Memory B cell (primary cell): ENCODE results near the gene ZSWIM4.

Experiments used
- ATAC-seq: fragments of 150-1000 bp; cut with Tn5 transposase; 2 replicates; pipeline ENCODE4 v1.10.0; 2021; ENCODE audit warnings: low read depth, mild to moderate bottlenecking, moderate library complexity
- DNase-seq, 2 donors: peaks; one replicate each; pipeline ENCODE4 v3.0.0; 2022; ENCODE audit warnings: low spot score in 2 of 2
- H3K27ac Mint-ChIP-seq: one replicate; pipeline ENCODE4 v1.8.0; 2022; ENCODE audit warnings: mild to moderate bottlenecking, moderate library complexity, mixed read lengths
- H3K27me3 Mint-ChIP-seq: one replicate; pipeline ENCODE4 v1.8.0; 2022; ENCODE audit warnings: mixed read lengths
- H3K36me3 Mint-ChIP-seq: one replicate; pipeline ENCODE4 v1.8.0; 2022; ENCODE audit warnings: mild to moderate bottlenecking, mixed read lengths
- H3K4me1 Mint-ChIP-seq: one replicate; pipeline ENCODE4 v1.8.0; 2022; ENCODE audit warnings: mixed read lengths
- H3K4me3 Mint-ChIP-seq: one replicate; pipeline ENCODE4 v1.8.0; 2022; ENCODE audit warnings: mild to moderate bottlenecking, moderate library complexity, mixed read lengths
- H3K9me3 Mint-ChIP-seq: one replicate; pipeline ENCODE4 v1.8.0; 2022; ENCODE audit warnings: mixed read lengths

Gene ZSWIM4

DNA sequence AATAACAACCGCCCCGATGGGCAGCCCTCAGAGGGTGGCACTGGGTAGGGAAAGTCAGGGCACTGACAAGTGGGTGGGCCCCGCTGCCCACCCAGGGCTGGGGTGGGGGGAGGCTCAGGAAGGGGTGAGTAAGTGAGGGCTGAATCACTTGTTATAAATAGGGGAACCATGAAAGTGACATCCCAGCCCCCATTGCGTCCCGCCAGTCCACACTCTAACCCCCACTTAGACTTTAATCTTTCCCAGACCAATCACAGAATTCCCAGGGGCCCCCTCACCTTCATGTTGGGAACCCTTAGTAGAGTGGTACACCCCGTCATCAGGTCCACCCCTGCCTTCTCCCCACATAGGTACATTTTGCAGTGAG lies 44.7 kb downstream of the ZSWIM4 start:
- H3K4me1 Mint-ChIP-seq = peaks cover 38% of the 10 kb centered on the region
- no peaks in the 10 kb centered on the region for H3K9me3 Mint-ChIP-seq
- ATAC-seq = peak; percentile 7
- peak overlapping the region; percentile 94 for H3K4me3 Mint-ChIP-seq
- no peaks in the 10 kb centered on the region for H3K27me3 Mint-ChIP-seq
- peak overlapping the region; percentile 99 for H3K27ac Mint-ChIP-seq
- no peak for DNase-seq
- H3K36me3 Mint-ChIP-seq = no peaks in the 10 kb centered on the region

DNA sequence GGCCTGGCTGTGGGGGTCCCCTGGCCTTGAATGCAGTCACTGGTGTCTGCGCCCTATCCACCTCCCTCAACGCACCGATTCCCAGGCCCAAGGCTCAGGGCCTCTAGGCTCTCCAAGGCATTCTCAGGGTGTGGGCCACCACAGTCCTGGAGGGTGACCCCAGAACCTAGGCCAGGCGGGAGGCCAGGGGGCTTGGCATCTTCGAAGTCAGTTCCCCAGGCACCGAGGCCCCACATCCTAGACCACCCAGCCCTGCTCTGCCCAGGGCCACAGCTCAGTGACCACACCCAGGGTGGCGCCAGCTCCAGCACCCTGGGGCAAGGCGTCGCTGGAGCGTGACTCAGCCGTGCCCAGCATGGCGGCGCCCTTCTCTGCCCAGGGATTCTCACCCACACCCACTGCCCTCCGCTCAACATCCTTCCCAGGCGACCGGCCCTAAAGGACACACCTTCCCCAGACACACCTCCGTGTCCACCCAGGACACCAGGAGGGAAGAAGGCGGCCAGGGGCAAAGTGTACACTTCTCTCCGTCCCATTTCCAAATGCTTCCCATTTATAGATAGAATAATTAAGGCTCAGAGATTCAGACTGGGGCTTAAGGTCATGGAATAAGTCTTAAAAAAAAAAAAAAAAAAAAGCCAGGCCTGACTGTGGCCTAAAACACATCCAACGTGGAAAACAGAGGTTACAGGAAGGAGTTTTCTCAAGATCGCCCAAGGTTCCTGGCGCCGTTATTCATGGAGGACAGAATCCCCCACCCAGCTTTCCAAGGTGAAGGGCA lies 45.3 kb downstream of the ZSWIM4 start:
- no peaks in the 10 kb centered on the region for H3K9me3 Mint-ChIP-seq
- DNase-seq = peak; percentile 64 to 70
- H3K4me3 Mint-ChIP-seq = peak overlapping the region; percentile 94
- H3K27me3 Mint-ChIP-seq = no peaks in the 10 kb centered on the region
- peak; percentile 7 for ATAC-seq
- H3K4me1 Mint-ChIP-seq = peaks cover 38% of the 10 kb centered on the region
- H3K27ac Mint-ChIP-seq = peak overlapping the region; percentile 99
- H3K36me3 Mint-ChIP-seq = no peaks in the 10 kb centered on the region

DNA sequence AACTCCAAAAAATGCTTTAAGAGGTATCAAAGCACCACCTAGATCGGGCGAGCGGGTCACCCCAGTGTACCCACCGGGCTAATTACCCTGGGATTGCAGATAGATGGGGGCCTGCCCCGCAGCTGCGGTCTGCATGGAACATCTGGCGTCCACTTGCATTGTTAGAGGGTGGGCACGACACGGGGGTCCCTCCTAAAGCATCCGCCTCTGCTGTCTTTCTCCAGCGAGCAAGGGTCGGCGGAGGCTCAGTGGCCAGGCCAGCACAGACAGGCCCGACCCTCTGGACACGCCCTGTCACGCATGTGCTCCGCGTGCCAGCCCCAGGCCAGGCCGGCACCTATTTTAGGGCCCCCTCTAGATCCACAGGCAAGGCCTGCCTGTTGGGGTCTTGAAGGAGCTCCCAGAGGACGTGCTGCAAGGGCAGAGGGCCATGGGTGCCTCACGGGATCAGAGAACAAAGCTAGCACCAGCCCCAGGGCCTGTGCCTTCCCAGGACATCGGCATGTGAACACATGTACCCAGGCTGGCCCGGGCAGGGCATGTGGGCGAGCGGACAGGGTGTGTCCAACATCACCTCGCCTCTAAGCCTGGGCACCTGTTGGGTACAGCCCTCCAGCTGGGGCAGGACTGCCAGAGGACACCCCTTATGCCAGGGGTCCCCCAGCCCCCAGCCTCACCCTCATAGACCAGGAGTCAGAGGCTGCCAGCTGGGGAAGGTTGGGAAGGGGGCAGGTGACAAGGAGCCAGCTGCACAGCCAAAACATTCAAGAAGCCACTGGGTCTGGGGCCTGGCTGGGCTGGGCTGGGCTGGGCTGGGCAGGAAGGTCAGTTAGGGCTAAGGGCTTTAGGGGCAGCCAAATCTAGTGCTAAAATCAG lies 46.1 kb downstream of the ZSWIM4 start:
- peak; percentile 0 for ATAC-seq
- H3K4me1 Mint-ChIP-seq = peaks cover 39% of the 10 kb centered on the region
- H3K36me3 Mint-ChIP-seq = no peaks in the 10 kb centered on the region

DNA sequence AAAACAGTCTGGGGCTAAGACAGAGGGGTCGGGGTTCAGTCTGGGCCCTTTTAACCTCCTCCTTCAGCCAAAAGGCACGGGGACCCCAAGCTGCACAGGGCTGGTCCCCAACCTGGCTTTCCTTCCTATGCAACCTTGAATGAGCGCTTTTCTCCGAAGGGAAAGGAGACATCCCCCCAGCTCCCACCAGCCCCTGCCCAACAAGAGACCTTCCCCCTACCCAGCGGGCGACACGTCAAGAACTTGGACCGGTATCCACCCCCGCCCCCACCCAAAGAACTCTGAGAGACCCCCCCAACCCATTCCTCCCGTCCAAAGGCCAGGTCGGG lies 46.7 kb downstream of the ZSWIM4 start:
- Mint-ChIP-seq H3K27me3 (no peaks in the 10 kb centered on the region), H3K27ac (peak overlapping the region; percentile 99), H3K36me3 (no peaks in the 10 kb centered on the region), H3K4me1 (peaks cover 40% of the 10 kb centered on the region), H3K4me3 (peak overlapping the region; percentile 94), H3K9me3 (no peaks in the 10 kb centered on the region)
- ATAC-seq (no peak), DNase-seq (peak in 1 of 2 donors; percentile 46)

More for the DNA sequence above, 46.1 kb downstream of the ZSWIM4 start:
- no peaks in the 10 kb centered on the region for H3K9me3 Mint-ChIP-seq
- no peaks in the 10 kb centered on the region for H3K27me3 Mint-ChIP-seq
- H3K27ac Mint-ChIP-seq = peak overlapping the region; percentile 99
- peak overlapping the region; percentile 94 for H3K4me3 Mint-ChIP-seq
- peak; percentile 60 to 66 for DNase-seq

DNA sequence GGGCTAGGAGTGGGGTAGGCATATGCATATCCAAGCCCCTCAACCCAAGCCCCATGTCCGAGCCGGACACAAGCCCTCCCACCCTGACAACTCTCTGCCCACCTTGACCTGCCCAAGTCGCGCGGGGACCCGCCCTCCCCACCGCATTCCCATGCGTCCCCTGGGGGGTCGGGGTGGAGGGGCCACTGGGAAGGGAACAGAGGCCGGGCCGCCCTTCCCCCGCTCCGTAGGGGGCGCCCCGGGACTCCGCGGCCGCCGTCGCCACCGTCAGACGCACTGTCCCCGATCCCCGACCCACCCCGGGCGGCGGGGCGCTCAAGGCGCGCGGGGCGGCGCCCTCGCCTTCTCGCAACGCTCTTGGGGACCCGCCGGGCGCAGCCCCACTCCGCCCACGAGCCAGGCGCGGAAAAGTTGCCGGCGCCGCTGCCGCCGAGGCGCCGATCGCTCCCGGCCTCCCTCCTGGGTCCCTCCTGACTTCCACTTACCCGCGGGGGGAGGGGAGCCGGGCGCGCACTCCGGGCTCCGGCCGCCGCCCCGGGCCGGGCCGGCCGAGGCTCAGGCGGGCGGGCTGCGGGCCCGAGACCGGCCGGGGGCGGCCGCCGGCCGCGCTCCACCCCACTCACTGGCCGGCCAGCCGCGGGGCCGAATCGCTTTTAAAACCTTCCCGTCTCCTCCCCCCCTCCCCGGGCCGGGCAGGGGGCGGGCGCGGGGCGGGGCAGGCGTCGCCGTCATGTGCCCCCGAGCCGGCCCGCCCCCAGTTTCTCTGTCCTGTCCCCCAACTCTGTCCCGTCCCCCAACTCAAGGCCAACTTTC lies 47.3 kb downstream of the ZSWIM4 start:
- peaks cover 37% of the 10 kb centered on the region for H3K4me1 Mint-ChIP-seq
- H3K9me3 Mint-ChIP-seq = no peaks in the 10 kb centered on the region
- H3K36me3 Mint-ChIP-seq = no peaks in the 10 kb centered on the region
- no peaks in the 10 kb centered on the region for H3K27me3 Mint-ChIP-seq
- H3K4me3 Mint-ChIP-seq = peak overlapping the region; percentile 94
- peak overlapping the region; percentile 99 for H3K27ac Mint-ChIP-seq
- ATAC-seq = peak; percentile 14
- peak; percentile 82 for DNase-seq

DNA sequence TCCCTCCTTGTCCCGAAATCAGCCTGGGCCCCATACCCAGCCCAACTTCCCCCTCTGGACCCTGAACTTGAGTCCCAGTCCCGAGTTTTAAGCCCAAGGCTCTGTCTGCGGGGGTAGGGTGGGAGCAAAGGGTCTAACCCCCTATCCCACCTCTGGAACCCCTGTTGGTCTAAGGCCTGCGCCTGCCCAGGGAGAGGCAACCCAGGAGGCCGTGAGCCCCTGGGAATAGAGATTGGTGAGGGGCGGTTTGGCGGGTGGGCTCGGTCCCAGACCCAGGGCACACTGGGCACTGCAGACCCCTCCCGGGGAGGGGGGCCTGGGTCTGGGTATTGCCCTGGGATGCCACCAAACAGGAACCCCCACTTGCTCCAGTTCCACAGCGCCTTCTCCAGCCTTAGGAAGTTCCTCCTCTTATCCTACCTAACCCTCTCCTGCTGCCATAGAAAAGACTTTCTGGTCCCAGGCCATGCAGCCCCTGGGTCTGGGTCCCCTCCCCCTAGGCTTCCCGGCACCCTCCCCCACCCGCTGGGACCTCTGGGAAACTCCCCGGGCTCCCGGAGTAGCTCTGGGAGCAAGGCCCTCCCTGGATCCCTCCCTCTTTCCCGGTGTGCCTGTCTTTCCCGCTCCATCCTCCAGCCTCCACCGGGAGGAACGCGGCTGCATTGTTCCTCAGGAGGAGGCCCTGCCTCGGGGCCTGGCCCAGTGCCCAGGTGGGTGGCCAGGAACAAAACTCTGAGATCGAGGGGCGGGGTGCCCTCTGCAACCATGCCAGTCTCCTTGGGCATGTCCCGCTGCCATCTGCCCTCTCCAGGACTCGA lies 48.1 kb downstream of the ZSWIM4 start:
- Mint-ChIP-seq H3K36me3 (no peaks in the 10 kb centered on the region), H3K4me1 (peaks cover 37% of the 10 kb centered on the region)
- peak in 1 of 2 donors; percentile 34 for DNase-seq

DNA sequence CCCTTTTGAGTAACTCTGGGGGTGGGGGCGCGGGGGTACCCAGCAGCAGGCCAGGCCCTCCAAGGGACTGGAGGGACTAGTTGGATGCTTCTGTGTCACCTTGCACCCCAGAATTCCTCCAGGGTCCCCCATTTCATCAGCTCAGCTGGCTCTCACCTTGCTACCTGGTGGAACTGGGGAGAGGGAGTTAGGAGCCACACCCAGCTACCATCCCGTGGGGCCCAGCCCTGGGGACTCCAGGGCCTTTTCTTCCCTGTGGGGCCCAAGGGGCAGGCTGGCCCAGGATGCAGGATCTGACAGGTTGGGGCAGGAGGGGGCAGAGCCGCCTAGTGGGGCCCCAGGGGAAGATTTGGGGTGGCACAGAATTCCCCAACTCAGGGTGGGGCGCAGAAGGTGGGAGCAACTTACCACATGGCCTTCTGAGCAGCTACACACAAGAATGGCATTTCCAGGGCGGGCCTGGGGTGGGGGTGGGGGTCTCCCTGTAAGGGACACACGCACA lies 48.9 kb downstream of the ZSWIM4 start:
- Mint-ChIP-seq H3K4me1 (peaks cover 37% of the 10 kb centered on the region), H3K36me3 (no peaks in the 10 kb centered on the region), H3K4me3 (peak overlapping the region; percentile 41), H3K27ac (peak overlapping the region; percentile 99), H3K9me3 (no peaks in the 10 kb centered on the region), H3K27me3 (no peaks in the 10 kb centered on the region)
- DNase-seq (peak; percentile 21 to 33), ATAC-seq (no peak)

More for the DNA sequence above, 48.1 kb downstream of the ZSWIM4 start:
- peak overlapping the region; percentile 94 for H3K4me3 Mint-ChIP-seq
- ATAC-seq = no peak
- H3K27ac Mint-ChIP-seq = peak overlapping the region; percentile 99
- H3K27me3 Mint-ChIP-seq = no peaks in the 10 kb centered on the region
- no peaks in the 10 kb centered on the region for H3K9me3 Mint-ChIP-seq

DNA sequence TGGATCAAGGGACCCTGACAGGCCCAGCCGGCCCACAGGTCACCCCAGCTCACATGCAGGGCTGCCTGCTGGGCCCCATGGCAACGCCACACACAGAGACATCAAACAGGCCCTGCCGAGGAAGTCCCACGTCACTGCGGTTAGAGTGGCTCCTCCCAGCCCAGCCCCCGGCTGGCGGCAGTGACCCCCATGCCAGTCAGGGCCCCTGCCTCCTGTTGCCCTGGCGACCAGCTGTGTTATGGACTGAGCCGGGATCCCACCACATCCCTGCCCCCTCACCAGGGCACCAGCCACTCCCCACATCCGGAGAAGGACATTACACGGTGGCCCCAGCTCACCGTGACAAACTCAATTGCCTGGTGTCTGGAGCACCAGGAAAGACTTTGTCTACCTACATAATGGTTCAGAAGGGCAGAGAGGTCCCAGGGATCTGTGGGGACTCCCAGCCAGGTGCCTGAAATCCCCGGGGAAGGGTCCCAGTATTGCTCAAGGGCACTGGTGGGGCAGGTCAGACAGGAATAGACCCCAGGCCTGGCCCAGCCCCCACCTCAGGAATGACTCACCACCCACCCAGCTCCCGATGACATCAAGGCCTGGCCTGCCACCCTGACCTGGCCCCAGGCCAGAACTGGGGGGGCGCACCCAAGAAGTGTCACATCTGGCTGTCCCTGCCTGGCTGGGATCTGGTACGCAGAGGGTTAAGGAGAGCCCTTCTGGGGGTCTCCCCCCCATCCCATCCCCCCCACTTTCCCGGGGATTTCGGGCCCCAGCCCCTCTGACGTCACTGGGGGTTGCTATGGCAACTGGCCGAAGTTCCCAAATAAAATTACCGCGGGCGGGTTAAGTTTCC lies 51.5 kb downstream of the ZSWIM4 start:
- peak; percentile 69 for ATAC-seq

DNA sequence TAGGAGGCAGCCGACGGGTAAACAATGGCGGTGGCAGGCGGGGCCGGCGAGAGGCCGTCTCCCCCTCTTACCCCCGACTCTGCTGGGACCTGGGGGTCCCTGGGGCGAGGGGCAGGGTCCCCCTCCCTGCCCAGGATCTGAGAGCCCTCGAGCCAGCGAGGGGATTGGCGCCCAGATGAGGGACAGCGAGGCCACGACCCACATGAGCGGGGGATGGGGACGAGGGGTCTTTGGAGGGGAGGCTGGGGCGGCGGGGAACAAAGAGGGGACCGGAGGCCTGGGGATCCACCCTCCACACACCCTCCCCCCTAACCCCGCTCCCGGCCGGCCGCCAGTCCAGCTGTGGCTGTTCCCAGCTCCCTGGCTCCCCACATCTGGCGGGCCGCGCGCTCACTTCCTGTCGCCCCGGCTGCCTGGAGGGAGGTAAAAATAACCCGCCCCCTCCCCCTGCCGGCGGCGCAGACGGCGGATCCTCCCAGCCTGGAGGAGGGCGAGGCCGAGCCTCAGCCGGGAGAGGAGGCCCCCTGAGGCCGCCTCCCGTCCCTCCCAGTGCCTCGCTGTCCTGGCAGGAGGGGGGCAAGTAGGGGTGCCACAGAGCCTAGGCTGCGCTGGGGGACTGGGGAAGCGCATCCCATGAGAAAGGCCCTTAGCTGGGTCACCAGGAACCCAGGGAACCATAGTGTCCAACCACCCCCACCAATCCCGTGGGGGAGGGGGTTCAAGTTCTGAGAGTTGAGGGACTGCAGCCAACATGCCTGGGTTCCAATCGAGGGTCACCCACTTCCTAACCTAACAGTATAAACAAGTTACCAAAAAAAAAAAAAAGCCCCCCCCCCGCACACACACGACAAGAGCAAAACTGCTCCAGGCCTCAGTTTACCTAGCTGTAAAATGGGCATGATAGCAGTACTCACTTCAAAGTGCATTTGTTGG lies 52.4 kb downstream of the ZSWIM4 start:
- no peaks in the 10 kb centered on the region for H3K27me3 Mint-ChIP-seq
- H3K4me1 Mint-ChIP-seq = peaks cover 31% of the 10 kb centered on the region
- H3K36me3 Mint-ChIP-seq = no peaks in the 10 kb centered on the region
- H3K27ac Mint-ChIP-seq = peak overlapping the region; percentile 99
- peak overlapping the region; percentile 78 for H3K4me3 Mint-ChIP-seq
- DNase-seq (peak; percentile 71 to 77), ATAC-seq (peak; percentile 22)
- H3K9me3 Mint-ChIP-seq = no peaks in the 10 kb centered on the region

More for the DNA sequence above, 51.5 kb downstream of the ZSWIM4 start:
- Mint-ChIP-seq H3K9me3 (no peaks in the 10 kb centered on the region), H3K4me1 (peaks cover 31% of the 10 kb centered on the region), H3K27ac (peak overlapping the region; percentile 99), H3K4me3 (peak overlapping the region; percentile 78), H3K27me3 (no peaks in the 10 kb centered on the region), H3K36me3 (no peaks in the 10 kb centered on the region)
- peak; percentile 96 to 97 for DNase-seq

DNA sequence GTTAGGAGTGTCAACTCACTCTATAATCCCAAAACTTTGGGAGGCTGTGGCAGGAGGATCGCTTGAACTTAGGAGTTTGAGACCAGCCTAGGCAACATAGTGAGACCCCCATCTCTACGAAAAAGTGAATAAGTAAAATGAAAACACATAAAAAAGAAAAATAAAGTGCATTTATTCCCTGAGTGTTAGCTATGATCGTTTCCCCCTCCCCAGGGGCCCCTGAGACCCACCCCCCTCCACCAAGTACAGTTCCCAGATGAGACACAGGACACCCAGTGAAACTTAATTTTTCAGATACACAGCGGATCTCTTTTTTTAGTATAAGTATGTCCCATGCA lies 53.1 kb downstream of the ZSWIM4 start:
- ATAC-seq (no peak), DNase-seq (no peak)
- no peaks in the 10 kb centered on the region for H3K9me3 Mint-ChIP-seq
- peaks cover 29% of the 10 kb centered on the region for H3K4me1 Mint-ChIP-seq
- no peak overlapping the region for H3K4me3 Mint-ChIP-seq
- no peaks in the 10 kb centered on the region for H3K36me3 Mint-ChIP-seq
- no peaks in the 10 kb centered on the region for H3K27me3 Mint-ChIP-seq
- peak overlapping the region; percentile 99 for H3K27ac Mint-ChIP-seq

DNA sequence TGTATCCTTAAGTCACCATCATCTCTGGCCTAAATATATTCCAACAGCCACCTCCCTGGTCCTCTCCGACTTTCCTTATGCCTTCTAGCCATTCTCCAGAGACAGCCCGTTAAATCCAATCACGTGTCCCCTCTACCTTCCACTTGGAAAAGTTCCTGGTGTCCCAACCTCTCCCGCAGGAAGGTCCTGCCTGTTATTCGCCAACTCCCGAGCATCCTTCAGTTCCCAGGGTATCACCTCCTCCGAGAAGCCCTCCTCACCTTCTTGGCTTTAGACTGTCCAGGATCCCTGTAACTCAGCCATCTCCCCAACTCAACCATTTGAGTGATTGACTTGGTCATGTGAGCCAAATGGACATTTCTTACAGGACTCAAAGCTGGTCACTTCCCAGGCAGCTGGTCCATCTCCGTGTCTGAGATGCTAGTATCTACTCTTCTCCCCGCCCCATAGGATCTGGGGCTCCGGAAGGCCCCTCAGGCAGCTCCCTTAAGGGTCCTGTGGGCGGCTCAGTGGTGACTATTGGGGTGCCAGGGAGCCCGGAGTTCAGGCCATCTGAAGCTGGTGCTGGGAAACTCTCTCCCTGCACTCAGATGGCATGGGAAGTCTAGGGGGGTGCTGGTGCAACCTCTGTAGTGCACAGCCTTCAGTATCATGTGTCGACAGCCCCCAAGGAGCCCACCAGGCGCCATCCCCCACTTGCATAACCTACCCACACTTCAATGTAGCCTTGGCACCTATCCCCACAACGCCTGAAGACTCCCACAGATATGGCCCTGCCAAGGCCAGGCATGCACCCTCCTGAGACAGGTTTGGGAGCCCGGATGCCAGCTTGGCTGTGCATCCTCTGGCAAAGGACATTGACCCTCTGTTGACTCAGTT lies 53.8 kb downstream of the ZSWIM4 start:
- DNase-seq = peak in 1 of 2 donors; percentile 34

More for the DNA sequence above, 53.8 kb downstream of the ZSWIM4 start:
- Mint-ChIP-seq H3K36me3 (no peaks in the 10 kb centered on the region), H3K4me3 (peak overlapping the region; percentile 37), H3K27ac (peak overlapping the region; percentile 99), H3K27me3 (no peaks in the 10 kb centered on the region), H3K9me3 (no peaks in the 10 kb centered on the region), H3K4me1 (peaks cover 28% of the 10 kb centered on the region)
- no peak for ATAC-seq
